GM18858 (cell line): ENCODE results near the gene TBX20.

Source experiments
- ATAC-seq: cut with Tn5 transposase; IDR thresholded peaks from one replicate; pipeline ENCODE4 v1.9.1; 2021; ENCODE audit not compliant: unreplicated experiment

The TBX20 gene, protein sequence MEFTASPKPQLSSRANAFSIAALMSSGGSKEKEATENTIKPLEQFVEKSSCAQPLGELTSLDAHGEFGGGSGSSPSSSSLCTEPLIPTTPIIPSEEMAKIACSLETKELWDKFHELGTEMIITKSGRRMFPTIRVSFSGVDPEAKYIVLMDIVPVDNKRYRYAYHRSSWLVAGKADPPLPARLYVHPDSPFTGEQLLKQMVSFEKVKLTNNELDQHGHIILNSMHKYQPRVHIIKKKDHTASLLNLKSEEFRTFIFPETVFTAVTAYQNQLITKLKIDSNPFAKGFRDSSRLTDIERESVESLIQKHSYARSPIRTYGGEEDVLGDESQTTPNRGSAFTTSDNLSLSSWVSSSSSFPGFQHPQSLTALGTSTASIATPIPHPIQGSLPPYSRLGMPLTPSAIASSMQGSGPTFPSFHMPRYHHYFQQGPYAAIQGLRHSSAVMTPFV

DNA sequence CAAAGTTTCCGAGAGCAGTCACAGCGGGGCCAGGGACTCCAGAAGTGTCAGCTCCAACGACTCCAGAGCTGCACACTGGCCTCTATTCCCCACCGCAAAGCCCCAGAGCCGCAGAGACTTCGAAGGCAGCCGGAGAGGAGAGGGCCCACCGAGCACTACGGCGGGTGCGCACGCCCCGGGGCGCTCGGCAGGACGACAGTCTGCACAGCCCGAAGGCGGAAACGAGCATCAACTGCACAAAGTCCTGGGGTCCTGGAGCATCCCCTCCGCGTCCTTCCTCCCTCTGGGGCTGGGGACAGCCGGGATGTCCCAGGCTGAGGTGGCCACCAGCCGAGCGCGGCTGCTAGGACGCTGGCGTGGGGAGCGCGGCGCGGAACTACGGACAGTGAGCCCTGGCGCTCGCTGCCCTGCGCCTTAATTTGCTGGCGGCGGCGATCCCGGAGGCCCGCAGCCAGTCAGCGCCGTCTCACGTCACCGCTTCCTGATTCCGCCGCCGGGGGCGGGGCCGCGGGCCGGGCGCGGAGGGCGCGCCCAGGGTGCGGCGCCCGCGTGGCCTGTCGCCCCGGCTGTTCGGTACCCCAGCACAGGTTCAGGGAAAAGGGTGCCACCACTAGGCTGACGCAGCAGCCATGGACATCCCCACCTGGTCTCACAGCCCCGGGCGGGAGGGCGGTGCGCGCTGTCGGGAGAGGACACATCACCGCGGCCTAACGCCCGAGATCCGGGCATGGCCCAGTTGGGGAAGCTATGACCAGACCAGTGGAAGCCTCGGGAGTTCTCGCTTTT lies at the start of gene TBX20:
Gene TBX20, minus strand, starts transcription at position 391 of the 786 bp plus-strand sequence. CDS start 480 bp downstream, outside the sequence.
- no peak for ATAC-seq

DNA sequence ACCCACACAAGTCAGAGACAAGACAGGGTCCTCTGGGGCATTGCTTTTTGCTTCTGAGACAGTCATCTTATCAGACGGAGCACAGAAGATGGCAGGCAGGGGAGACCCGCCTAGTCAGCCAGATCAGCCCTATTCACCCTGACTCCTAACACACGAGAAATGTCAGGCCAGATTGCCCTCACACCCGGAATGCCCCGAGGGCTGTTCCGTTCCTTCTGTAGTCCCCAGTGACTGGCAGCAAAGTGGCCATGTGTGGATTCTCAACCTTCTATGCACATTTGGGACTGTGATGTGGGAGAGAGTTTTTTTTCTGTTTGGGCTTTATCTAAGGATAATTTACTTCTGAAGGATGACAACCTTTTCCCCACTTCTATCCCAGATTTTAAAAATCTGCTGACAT lies 35.5 kb upstream of the TBX20 start:
- no peak for ATAC-seq

DNA sequence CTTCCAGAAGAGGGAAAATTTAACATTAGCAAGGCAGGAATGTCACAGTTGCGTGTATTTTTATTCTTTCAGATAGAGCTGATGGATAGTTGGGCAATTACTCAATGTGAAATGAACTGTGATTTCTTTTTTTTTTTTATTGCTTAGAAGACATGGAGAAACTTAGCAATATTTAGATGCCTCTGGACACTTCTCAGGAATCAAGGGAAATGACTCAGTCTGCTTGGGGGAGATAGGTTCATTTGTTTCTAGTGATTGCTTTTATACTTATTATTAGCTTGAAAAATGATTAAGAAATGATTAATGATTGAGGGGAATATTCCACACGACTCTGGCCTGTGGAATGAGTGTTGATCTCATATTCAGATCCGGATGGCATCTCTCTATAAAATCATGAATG lies 33.1 kb upstream of the TBX20 start:
- ATAC-seq, result no peak

DNA sequence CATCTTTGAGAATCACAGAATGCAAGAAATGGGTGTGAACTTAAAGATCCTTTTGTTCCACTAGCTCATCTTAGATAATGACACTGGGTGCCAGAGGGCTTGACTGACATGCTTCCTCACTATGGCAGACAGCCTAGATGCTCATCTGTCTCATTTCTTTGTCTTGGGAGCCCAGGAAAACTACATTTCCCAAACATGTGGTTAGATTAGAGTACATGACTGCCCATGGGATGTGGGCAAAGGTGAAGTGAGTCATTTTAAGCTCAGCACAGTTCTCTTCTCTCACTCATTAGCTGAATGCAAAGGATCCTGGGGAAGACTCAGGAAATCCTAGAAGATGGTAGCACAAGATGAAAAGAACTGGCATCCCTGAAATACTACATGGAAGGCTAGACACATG lies 32.5 kb upstream of the TBX20 start:
- ATAC-seq, result no peak

DNA sequence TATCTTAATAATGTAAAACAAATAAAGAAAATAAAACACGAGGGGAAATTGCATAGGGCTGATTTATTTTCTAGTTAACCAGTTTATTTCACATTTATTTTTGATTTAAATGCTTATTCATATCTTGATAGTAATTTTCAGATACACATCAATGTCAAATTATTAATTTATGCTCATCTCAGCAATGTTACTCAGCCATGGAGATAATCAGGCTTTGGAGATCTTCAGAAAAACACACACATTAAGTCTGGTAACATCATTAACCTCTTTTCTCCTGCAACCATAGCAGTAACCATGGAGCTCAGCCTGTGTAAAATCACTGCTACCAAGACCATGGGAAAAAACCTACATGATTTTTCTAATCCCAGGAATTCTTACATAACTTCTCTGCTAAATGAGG lies 31.9 kb upstream of the TBX20 start:
- ATAC-seq, result no peak

DNA sequence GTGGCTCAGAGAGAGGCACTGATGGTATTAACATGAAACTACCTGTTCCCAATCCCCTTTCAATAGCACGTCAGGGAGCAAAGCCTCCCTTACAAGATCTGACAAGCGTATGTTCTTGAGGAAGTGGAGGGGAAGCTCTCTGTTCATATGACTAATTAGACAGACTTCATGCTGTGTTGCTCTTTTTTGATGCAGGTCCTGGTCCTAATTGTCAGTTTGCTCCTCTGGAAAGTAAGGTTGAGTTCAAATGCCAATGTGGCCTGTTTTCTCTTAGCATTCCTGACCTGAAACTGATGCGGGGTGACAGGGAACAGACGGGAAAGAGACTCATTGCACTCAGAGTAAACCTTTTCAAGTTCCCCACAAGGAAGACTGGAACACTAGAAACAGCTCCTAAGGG lies 27.0 kb upstream of the TBX20 start:
- no peak for ATAC-seq

DNA sequence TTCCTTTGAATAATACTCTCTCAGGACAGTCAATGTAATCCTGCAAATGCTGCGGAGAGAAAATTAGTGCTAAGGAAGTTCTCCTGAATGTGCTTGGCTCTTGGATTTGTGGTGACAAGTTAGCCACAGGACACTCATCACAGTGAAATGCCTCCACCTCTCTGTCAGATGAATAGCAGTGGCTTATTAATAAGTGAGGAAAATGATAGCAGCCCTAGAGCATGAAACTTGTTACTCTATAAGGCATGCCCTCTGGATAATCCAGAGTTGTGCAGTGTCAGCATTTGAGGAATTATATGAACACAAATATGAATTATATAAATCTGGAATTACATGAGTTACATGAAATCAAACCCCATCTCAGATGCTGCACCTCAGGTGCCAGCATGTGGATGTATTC lies 23.5 kb upstream of the TBX20 start:
- no peak for ATAC-seq

DNA sequence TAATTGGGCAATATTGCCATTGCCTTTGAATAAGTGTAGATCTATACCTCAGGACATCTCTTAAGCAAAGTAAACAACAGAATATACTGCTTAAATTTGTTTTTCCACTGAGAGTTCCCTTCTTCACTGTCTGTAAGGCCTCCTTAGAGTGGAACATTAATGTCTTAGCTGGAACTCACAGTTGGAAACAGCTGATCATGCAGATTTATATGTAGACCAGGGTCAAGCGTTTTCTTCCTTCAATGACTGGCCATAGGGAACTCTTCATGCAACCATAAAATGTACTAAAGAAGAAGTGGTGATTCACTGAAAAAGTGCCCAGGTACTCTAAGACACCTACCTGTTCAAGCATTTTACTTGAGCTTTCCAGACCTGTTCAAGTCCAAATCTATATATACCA lies 18.3 kb upstream of the TBX20 start:
- ATAC-seq, result no peak

DNA sequence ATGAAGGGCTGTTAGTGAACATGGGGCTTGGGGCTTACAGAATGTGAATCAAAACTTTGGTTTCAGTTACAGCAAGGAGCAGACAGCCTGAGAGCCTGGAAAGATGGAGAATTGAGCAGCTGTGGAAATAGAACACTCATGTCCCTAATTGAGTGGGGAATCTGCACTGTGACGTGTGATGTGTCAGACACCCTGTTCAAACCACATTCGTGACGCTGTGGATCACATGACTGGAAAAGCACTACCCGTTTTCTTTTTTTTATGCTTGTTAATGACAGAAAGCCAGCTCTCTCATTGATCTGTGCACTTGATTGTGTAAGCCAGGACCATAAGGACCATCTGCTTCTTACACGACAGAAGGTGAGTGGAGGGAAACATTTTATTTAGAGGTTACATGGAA lies 15.1 kb upstream of the TBX20 start:
- no peak for ATAC-seq

DNA sequence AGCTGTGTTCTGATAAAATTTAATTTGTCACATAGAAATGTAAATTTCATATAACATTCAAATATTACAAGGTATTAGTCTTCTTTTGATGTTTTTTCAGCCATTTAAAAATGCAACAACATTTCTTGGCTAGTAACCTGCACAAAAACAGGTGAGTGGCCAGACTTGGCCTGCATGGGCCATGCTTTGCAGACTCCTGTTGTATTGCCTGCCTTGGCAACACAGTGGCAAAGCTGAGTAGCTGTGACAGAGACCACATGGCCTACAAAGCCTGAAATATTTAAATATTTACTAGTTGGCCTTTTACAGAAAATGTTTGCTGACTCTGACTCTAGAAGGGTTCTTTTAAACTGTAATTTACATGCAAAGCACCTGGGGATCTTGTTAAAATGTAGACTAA lies 13.5 kb upstream of the TBX20 start:
- no peak for ATAC-seq

DNA sequence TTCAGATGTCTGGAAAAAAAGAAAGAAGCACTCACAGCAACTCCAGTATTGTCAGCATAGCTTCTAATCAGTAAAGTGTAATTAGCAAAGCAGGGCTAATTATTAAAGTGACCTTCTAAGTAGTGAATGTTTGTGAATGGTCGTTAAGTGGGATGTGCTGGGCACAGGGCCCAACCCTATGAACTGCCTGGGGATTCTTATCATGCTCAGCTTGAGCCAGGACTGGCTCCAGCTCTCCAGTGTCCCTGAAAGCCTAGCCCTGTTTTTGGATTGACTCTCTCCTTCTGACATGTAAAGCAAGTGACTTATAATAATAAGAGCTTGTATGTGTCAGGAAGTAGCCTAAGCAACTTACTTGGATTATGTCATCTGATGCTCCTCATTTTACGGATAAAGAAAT lies 9.5 kb upstream of the TBX20 start:
- no peak for ATAC-seq

DNA sequence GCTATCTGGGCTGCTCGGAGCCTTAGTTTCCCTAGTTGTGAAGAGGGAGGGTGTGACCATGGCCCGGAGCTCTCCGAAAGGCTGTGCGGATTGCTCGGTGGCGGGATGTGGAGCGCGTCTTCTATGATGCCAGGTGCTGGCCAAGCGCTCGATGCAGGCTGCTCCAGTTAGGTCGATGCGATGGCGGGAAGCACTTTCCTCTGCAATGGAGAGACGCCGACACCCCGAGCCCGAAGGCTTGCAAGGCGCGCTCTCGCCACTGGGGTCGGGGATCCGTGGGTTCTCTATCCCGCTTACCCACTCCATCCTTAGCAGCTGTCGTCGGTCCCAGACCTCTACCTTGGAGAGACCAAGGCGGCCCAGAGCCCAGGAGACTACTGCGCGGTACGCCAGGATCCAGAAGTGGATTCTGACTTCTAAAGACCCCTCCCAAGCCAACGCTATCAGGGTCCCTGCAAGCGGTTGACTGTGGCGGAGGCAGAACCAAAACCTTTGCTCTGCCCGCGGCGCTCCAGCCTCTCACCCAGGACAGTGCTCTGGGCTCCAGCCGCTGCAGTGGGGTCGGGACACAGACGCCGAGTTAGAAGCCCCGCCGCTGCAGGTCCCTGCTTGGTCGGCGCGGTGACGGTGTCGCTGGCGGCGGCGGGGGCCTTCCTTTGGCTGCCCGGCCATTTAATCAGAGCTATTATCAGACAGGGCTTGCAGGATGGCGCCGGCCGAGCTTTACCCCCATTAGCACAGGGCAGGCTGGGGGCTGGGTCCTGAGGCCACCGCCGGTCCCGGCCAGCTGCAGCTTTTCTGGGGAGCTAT lies 7.8 kb upstream of the TBX20 start:
- no peak for ATAC-seq

DNA sequence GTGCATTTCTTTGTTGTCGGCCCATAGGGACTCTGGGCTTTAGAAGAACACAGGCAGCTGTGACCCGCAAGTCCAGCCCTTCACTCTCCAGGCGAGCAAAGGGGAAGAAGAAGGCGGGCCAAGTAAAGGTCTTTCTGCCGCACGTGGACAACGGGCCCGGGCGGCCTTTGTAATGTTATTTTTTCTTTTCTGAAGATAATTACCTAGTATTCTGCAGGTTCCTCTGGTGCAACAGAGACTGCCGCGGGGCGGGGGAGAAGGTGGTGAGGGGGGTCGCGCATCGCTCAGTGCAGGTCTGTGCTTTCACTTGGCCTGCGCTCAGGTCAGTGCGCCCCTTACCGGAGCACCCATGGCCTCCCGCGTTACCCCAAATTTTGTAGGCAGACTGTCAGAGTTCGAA lies 7.1 kb upstream of the TBX20 start:
- no peak for ATAC-seq

DNA sequence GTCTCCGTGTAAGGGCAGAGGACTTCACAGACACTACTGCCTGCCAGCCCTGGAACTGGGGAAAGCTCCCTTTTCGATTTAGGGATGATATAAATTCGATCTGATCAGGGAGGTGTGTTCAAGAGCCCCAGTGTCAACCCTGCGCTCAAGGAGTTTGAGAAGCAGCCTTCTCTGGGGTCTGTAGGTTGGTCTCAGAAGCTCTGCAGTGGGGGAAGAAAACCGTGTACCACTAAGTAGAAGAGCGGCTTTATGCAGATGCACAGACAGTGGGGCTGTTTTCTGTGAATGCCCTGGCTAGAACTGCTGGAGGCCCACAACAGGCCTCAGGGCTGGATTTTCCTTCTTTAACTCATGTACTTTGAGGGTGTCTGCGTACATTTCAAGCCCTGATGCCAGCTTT lies 6.3 kb upstream of the TBX20 start:
- ATAC-seq, result no peak

DNA sequence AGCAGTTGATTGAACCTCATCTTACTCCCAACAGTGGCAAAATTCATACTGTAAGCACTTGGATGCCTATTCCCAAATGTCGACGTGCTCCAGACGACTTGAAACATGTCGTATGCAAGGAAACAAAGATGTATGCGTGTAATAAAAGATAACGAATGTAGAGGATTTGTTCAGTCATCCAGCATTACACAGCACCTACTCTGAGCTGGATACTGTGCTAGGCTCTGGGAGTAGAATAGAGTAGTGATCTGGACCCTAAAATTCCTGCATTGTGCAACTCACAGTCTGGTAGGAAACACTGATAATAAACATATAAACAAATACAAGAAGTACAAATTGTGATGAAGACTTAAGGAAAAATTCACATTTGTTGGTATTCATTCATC lies 5.6 kb upstream of the TBX20 start:
- no peak for ATAC-seq

DNA sequence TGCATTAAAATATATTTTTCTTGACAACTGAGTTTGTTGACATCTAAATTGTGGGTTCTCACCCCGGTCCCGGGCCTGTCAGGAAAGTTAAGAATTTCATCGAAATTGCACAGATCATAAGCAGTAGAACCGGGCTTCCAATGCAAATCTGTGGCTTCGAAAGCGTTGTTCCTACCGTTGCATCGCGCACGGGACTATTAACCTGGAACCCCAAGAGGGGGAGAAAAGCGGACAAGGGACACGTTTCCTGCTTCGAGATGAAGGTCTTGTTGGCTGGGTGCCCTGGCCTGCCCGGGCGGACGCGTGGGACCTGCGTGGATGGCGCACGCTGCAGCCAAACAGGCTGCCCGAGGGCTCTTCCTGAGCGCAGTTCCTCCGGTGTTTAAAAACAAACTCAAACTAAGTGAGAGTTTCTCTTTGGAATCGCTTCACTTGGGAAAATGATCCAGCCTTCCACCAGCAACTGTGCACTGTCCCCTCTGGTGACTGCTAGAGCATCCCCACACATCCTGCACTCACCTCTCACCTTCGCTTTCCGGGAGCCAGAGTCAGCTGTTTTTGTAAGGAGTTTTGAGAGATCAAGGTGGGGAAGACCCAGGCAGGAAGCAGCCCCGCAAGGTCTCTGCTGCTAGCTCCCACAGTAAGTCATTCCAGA lies 5.1 kb upstream of the TBX20 start:
- no peak for ATAC-seq

DNA sequence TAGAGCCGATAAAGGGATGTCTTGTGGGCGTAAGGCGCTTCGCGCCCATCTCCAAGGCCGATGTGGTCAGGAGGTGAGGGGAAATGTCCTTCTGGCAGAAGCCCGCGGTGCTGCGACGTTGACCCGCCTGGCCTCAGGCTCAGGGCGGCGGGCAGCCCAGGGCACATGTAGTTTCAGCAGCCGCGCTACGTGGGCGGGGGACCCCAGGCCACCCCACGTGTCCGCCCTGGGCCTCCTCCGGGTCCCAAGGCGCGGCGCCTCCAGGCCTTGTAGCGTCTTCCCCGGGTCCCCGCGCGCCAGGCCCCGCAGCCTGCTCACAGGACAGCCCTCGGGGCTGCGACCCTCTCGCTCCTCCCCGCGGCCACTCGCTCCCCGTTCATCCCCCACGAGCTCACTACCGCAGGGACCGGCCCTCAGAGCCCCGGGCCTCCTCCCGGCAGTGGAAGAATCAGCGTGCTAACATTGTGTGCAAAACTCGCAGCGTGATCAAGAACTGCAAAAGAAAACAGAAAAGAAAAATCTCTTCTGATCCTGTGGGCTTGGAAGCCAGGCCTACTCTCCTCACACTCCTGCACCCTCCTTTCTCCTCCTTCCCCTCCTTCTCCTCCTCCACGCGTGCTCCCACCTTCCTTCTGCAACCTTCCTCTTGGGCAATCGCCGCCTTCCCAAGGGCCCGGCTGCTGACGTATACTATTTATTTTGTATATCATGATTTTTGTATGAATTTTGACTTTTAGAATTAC lies 4.4 kb upstream of the TBX20 start:
- no peak for ATAC-seq

DNA sequence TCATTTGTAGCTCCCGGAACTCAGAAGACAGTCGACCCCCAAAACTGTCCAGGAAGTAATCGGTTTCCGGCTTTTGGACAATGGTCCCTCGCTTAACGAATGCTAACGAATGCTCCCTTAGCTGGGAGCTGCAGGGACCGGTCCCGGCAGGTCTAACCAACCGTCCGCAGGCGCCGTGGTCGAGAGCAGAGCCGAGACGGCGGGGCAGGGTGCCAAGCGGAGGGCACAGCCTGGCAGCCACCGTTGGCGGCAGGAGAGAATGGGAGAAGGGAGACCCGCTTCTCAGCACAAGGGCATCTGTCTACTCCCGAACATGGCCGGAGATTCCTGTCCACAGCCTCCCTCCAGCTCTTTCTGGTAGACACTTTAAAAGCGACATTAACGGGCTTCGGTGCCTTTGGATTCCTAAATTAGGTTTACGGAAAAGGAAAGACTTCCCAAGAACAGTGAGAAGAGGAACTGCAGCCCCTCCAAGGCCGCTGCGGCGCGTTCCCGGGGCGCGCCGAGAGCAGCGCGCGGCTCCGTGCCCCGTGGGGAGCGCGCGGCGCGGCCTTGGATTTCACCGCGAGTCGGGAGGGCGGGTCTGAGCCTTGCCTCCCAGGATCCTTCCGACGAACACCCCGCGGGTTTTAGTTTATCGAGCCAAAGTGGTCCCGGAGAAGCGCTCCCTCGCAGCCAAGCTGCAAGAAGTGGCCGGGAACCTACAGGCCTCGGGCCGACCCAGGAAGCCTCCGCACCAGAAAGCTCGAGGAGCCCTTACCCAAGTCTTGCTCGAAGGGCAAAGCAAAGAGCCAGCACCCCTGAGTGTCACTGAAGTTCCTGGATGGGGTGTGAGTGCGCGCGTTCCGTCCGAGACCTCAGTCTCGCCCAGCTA lies 3.6 kb upstream of the TBX20 start:
- no peak for ATAC-seq
